GM19467 (cell line): ENCODE measurements around the gene B3GALT6.
"Not testable (repeated sequence)": the region's sequence is repeated elsewhere in the genome, so short reads cannot be mapped to it uniquely, and the experiment has no call there.

Experiments used
- ATAC-seq: cut with Tn5 transposase; IDR thresholded peaks from one replicate; pipeline ENCODE4 v1.9.1; 2021; ENCODE audit warnings: mild to moderate bottlenecking, moderate library complexity; ENCODE audit not compliant: unreplicated experiment

Gene B3GALT6

GRCh38 chr1:1232208-1232795 lies at the start of gene B3GALT6:
Gene B3GALT6 (plus strand): TSS chr1:1232237. CDS start chr1:1232279, 42 bp downstream.
- no peak for ATAC-seq

- no peak for ATAC-seq
Observed at GRCh38 chr1:1182491-1183220, 49.4 kb upstream of the B3GALT6 start.

- no peak for ATAC-seq
Observed at GRCh38 chr1:1183221-1183747, 48.8 kb upstream of the B3GALT6 start.

- no peak for ATAC-seq
Observed at GRCh38 chr1:1183833-1184775, 47.9 kb upstream of the B3GALT6 start.

GRCh38 chr1:1185101-1185765 lies 46.8 kb upstream of the B3GALT6 start:
- no peak for ATAC-seq

GRCh38 chr1:1187938-1188337 lies 44.1 kb upstream of the B3GALT6 start:
- ATAC-seq: no peak

GRCh38 chr1:1189111-1189510 lies 42.9 kb upstream of the B3GALT6 start:
- no peak for ATAC-seq

GRCh38 chr1:1191734-1192133 lies 40.3 kb upstream of the B3GALT6 start:
- no peak for ATAC-seq

- ATAC-seq: no peak
Observed at GRCh38 chr1:1194723-1195122, 37.3 kb upstream of the B3GALT6 start.

- not testable (repeated sequence) for ATAC-seq
Observed at GRCh38 chr1:1195726-1196125, 36.3 kb upstream of the B3GALT6 start.

GRCh38 chr1:1196431-1197187 lies 35.4 kb upstream of the B3GALT6 start:
- no peak for ATAC-seq

GRCh38 chr1:1197188-1197500 lies 34.9 kb upstream of the B3GALT6 start:
- no peak for ATAC-seq

- no peak for ATAC-seq
Observed at GRCh38 chr1:1197551-1198422, 34.2 kb upstream of the B3GALT6 start.

GRCh38 chr1:1198423-1199140 lies 33.5 kb upstream of the B3GALT6 start:
- no peak for ATAC-seq

- ATAC-seq: no peak
Observed at GRCh38 chr1:1199141-1199960, 32.7 kb upstream of the B3GALT6 start.

GRCh38 chr1:1199961-1200875 lies 31.8 kb upstream of the B3GALT6 start:
- no peak for ATAC-seq
